H1 (cell line): Measurements from ENCODE around the gene ZBTB20. TPM values are rescaled to one million over a fixed set of nuclear protein-coding genes. Genes with fewer than 3 reads are reported as not detected.

Experiments
- CHD7 ChIP-seq: fragments of 300-600 bp; sonication (generic); IDR thresholded peaks from 2 replicates; pipeline ENCODE4 v1.7.1; 2012; ENCODE audit warnings: low read length, moderate library complexity, mild to moderate bottlenecking, inconsistent platforms; ENCODE audit not compliant: insufficient replicate concordance
- SAP30 ChIP-seq: fragments of 300-600 bp; sonication (generic); IDR thresholded peaks from 2 replicates; pipeline ENCODE4 v1.7.1; 2012; ENCODE audit warnings: low read length, moderate library complexity, mild to moderate bottlenecking, inconsistent platforms; ENCODE audit not compliant: insufficient read depth, insufficient replicate concordance
- polyA plus RNA-seq, 7 experiments: library from polyadenylated mRNA; depleted of rRNA in 3 of 7; stranded (reverse) in 5 of 7; unstranded in 2 of 7; fragments of >200 nt in 5 of 7; fragments of 200-250 nt in 2 of 7; gene quantifications; 1 replicate in 5 of 7; 2 replicates in 1 of 7; 4 replicates in 1 of 7; pipeline versions ENCODE4 v1.2.1 to v1.2.3, GENCODE V29; 2011 to 2013; ENCODE audit warnings: missing spikeins in 2 of 7, mixed read lengths in 2 of 7
- total RNA-seq: library from RNA; stranded (reverse); fragmentation: NEBNext Ultra II Directional; extraction: Animal tissue kit (Norgen Biotek cat#: 25700); gene quantifications from 2 replicates; pipeline ENCODE4 v1.2.1, GENCODE V29; 2021

ZBTB20 gene
- total and polyA plus RNA-seq, 2 of the 8 experiments (the other 6 are each of a cell fraction or from before 2014, with no cell fraction given) = 0.35 to 1.3 TPM

GRCh38 chr3:114639171-114639570, 507.9 kb downstream of the ZBTB20 start (continued):
- no peak for TF ChIP-seq CHD7
- TF ChIP-seq SAP30 = no peak
